Measurements from ENCODE around the gene MAFG.

MAFG gene

GRCh38 chr17:81891303-81891552 lies 36.3 kb downstream of the MAFG start:
- Histone ChIP-seq H3K27ac (ENCODE audit: low read depth, low read length) (peak overlapping the region; percentile 84), H3K36me3 (ENCODE audit: low read length) (peaks cover 30% of the 10 kb centered on the region), H3F3A (ENCODE audit: insufficient read depth) (peaks cover 13% of the 10 kb centered on the region), H4K20me1 (ENCODE audit: low read depth, low read length) (peaks cover 3% of the 10 kb centered on the region; the same call in 1 of the 2 replicates), H3K9me2 (replicated peaks; ENCODE audit: insufficient read depth, low read length) (no peaks in the 10 kb centered on the region), H3K27me3 (ENCODE audit: low read length) (no peaks in the 10 kb centered on the region), H3K4me2 (ENCODE audit: low read depth, low read length, poor library complexity, severe bottlenecking) (peak overlapping the region; percentile 86), H3K9me3 (ENCODE audit: insufficient read depth, low read length) (no peaks in the 10 kb centered on the region), H3K9ac (ENCODE audit: low read length) (peak overlapping the region; percentile 97), H3K4me3 (ENCODE audit: insufficient read depth, low read length, poor library complexity, severe bottlenecking) (peak overlapping the region; percentile 82), H3K79me2 (ENCODE audit: insufficient read depth, low read length) (peaks cover 58% of the 10 kb centered on the region), H2AFZ (ENCODE audit: low read depth, low read length, severe bottlenecking) (no peak overlapping the region)
- TF ChIP-seq CTCF (IDR thresholded peaks at IDR 0.05; ENCODE audit: insufficient read depth, low read length, poor library complexity, severe bottlenecking): no peak
- TF ChIP-seq EZH2phosphoT487 (conservative IDR thresholded peaks at IDR 0.05; ENCODE audit: low read length): no peak

GRCh38 chr17:81890447-81891302 lies 36.9 kb downstream of the MAFG start:
- H3K9ac ChIP-seq (ENCODE audit: low read length): peak overlapping the region; percentile 97
- peaks cover 13% of the 10 kb centered on the region for H3F3A ChIP-seq (ENCODE audit: insufficient read depth)
- H3K36me3 ChIP-seq (ENCODE audit: low read length): peaks cover 30% of the 10 kb centered on the region
- peak overlapping the region; percentile 82 for H3K4me3 ChIP-seq (ENCODE audit: insufficient read depth, low read length, poor library complexity, severe bottlenecking)
- no peak overlapping the region for H2AFZ ChIP-seq (ENCODE audit: low read depth, low read length, severe bottlenecking)
- H3K79me2 ChIP-seq (ENCODE audit: insufficient read depth, low read length): peaks cover 64% of the 10 kb centered on the region
- no peak for TF ChIP-seq EZH2phosphoT487 (conservative IDR thresholded peaks at IDR 0.05; ENCODE audit: low read length)
- TF ChIP-seq CTCF (IDR thresholded peaks at IDR 0.05; ENCODE audit: insufficient read depth, low read length, poor library complexity, severe bottlenecking): no peak
- H3K4me2 ChIP-seq (ENCODE audit: low read depth, low read length, poor library complexity, severe bottlenecking): peak overlapping the region; percentile 86
- peak overlapping the region; percentile 84 for H3K27ac ChIP-seq (ENCODE audit: low read depth, low read length)
- H3K9me3 ChIP-seq (ENCODE audit: insufficient read depth, low read length): no peaks in the 10 kb centered on the region
- H3K9me2 ChIP-seq (replicated peaks; ENCODE audit: insufficient read depth, low read length): no peaks in the 10 kb centered on the region
- H4K20me1 ChIP-seq (ENCODE audit: low read depth, low read length): peaks cover 4% of the 10 kb centered on the region; the same call in 1 of the 2 replicates
- no peaks in the 10 kb centered on the region for H3K27me3 ChIP-seq (ENCODE audit: low read length)

- Histone ChIP-seq H3K36me3 (ENCODE audit: low read length) (peaks cover 30% of the 10 kb centered on the region), H2AFZ (ENCODE audit: low read depth, low read length, severe bottlenecking) (no peak overlapping the region), H3K9ac (ENCODE audit: low read length) (peak overlapping the region; percentile 97), H3K4me2 (ENCODE audit: low read depth, low read length, poor library complexity, severe bottlenecking) (peak overlapping the region; percentile 86), H3K79me2 (ENCODE audit: insufficient read depth, low read length) (peaks cover 68% of the 10 kb centered on the region), H3K9me2 (replicated peaks; ENCODE audit: insufficient read depth, low read length) (no peaks in the 10 kb centered on the region), H3F3A (ENCODE audit: insufficient read depth) (peaks cover 13% of the 10 kb centered on the region), H3K27me3 (ENCODE audit: low read length) (no peaks in the 10 kb centered on the region), H3K27ac (ENCODE audit: low read depth, low read length) (no peak overlapping the region), H3K9me3 (ENCODE audit: insufficient read depth, low read length) (no peaks in the 10 kb centered on the region), H4K20me1 (ENCODE audit: low read depth, low read length) (peaks cover 4% of the 10 kb centered on the region; the same call in 1 of the 2 replicates), H3K4me3 (ENCODE audit: insufficient read depth, low read length, poor library complexity, severe bottlenecking) (peak overlapping the region; percentile 82)
- TF ChIP-seq EZH2phosphoT487 (conservative IDR thresholded peaks at IDR 0.05; ENCODE audit: low read length): no peak
- no peak for TF ChIP-seq CTCF (IDR thresholded peaks at IDR 0.05; ENCODE audit: insufficient read depth, low read length, poor library complexity, severe bottlenecking)
These were observed 37.9 kb downstream of the MAFG start for GRCh38 chr17:81889602-81890001.

All from SU-DHL-6 (cell line).